ENCODE measurements around the gene PLCL1.

Gene PLCL1

DNA sequence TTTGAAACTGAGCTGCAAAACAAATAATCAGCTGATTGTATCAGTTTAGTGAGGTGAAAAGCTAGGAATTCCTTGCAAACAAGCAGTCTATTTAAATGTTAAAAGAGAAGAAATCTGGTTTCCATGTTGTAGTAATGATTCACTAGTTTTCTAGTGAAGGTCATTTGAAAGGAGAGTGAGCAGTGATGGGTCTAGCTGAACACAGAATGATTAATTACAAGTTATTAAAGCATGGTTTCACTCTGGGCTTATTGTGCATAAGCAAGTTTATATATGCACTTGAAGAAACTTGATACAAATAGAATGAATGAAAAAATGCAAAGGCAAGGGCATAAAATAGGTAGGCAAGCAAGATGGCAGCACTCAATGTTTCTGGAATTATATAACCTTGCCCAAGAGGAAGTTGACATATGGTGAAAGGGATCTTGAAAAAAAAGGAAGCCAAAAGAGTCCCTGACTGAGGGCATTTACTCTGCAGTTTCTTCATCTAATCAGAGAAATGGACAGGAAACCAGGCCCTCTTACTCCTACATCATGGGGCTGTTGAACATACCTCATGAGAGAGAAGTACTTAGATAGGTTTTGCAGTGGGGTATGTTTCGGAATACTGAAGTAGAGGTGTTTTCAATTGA is 53.2 kb downstream of the PLCL1 start:
- peak; percentile 67 to 87 for DNase-seq

DNA sequence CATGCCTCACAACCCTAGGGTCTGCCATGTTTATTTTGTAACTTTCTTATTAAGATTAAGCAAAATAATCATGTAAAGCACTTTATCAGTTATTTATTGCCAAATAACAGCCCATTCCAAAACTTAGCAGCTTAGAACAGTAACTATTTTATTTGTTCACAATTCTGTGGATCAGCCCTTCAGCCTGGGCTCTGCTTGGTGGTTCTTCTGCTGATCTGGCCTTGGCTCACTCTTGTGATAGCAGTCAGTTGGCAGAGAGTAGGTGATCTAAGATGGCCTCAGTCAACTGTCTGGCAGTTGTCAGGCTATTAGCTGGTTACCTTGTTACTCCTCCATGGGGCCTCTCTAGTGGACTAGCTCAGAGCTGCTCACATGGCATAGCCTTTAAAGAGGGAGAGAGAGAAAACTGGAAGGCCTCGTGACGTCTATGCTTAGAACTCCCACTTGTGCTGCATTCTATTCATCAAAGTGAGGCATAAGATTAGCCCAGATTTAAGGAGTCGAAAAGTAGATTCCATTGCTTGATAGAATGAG is 54.3 kb downstream of the PLCL1 start:
- no peak for DNase-seq

GRCh38 chr2:197862246-197862955 is 58.0 kb downstream of the PLCL1 start:
- DNase-seq: peak; percentile 21 to 59

- DNase-seq: no peak
Measured at GRCh38 chr2:197863744-197864143, 59.4 kb downstream of the PLCL1 start.

- no peak for DNase-seq
Measured at GRCh38 chr2:197866455-197866854, 62.1 kb downstream of the PLCL1 start.

DNA sequence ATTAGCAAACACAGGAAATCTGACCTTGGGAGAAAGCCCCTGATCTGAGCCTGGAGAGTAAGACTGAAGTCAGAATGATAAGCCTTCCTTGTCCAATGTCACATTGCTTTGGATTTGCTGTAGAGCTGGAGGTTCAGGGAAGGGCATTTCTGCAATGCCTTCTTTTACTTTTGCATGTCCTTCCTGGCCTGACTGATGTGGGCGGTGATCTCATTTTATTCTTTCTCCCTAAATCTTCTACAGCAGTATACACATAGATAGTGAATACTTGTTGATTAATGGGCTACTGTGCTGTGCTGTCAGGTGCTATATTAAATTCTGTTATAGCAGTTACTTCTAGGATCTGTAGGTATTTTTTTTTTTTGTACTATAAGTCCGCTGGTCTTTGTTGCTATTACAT is 62.6 kb downstream of the PLCL1 start:
- DNase-seq: no peak

DNA sequence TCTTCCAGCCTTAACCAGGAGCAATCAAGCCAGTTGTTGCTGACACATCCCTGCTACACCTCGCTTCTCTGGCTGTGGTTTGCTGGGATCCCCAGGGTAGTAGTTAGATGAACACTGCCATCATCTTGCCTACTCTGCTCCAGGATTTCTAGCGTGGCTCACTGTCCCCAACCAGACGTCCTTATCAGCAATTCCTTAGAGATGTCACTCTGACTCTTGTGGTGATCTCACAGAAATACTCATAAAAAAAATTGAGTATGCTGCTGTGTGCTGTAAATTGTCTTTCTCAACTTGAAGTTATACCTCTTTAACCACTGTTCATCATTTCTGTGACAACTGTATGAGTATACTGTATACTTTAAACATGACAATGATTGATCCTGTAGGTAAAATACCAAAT is 63.2 kb downstream of the PLCL1 start:
- no peak for DNase-seq

- no peak for DNase-seq
Measured at GRCh38 chr2:197868206-197868605, 63.8 kb downstream of the PLCL1 start.

DNA sequence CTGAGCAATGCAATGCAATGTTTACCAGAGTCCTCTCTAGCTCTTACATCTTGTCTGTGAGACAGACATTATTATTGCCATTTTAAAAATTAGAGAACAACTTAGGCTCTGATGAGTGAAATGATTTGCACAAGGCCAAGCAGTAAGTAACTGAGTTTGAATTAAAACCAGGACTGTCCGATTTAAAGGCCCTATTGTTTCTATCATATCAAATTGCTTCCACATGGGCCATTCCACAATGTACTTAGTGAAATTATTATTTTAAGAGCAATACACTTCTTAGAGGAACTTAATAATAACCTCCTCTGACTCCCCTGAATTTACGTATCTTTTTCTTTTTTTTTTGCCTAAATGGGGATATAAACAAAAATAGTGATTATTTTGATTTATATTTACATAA is 64.6 kb downstream of the PLCL1 start:
- no peak for DNase-seq

- peak in 1 of 2 donors; percentile 23 for DNase-seq
Measured at GRCh38 chr2:197869501-197870111, 65.2 kb downstream of the PLCL1 start.

DNA sequence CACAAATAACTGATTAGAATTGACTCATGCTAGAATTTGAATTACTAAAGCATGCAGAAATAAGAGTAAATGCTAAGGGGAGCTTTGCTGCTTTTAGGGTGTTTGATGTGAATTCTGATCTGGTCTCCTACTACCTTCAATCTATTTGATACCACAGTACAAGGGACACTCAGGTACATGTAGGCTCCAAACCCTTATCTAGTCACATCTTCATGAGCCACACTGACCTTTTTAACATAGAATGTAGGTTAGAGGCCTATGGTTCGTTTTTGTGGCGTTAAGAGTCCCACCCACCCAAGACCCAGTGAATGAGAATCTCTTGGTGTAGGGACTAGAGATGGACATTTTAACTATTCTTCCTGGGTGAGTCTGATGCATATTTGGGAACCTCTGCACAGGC is 65.7 kb downstream of the PLCL1 start:
- DNase-seq: no peak

- no peak for DNase-seq
Measured at GRCh38 chr2:197871780-197872456, 67.5 kb downstream of the PLCL1 start.

DNA sequence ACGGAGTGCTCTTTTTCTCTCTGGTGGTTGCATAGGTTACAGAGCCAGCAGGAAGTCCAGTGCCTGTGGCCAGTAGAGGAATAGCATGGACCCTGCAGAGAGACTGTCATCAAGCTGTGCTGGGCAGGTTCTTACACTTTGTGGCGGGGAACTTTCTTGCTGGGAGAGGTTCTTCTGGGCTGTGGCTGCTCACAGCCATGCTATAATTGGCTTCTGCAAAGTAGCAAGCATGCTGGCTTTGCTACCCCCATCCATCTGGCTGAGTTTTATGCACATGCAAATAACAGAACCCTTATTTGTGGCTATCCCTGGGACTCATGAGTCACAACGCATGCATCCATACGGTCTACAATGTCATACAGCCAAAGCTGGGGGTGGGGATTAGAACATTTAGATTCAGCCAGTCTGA is 68.9 kb downstream of the PLCL1 start:
- no peak for DNase-seq

DNA sequence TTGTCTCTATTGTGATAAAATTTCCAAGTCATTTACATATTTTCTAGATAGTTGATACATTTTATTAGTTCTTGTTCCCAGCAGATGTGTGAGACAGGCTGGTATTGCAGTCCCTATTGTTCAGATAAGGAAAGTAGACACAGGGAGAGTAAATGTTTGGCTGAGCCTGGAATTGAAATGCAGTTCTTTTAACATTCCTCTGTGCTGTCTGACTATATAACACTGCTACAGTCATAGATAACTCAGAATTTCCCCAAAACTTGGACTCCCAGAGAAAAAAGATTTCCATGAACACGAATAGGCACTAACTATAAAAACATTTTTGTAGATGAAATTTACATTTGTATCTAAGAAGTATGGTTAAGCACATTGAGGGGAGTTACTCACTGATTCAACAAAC is 71.4 kb downstream of the PLCL1 start:
- DNase-seq: no peak

DNA sequence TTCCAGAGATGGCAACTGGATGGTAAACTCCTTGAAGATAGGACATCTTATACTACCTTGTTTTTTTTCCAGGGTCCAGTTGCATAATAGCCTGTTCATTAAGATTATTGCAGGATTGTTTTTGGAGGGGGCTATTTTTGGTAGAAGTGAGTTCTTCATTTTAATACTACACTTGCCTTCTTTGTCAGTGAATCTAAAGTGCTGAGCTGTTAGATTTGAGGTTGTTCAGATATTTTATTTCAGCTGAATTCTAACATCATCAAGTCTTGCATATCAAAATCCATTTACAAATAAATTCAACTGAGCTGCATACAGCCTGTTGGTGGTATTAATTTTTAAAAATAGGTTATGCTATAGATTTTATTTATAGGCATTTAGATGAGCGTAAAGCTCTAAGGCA is 72.1 kb downstream of the PLCL1 start:
- no peak for DNase-seq

GRCh38 chr2:197877038-197877437 is 72.6 kb downstream of the PLCL1 start:
- DNase-seq: no peak

DNA sequence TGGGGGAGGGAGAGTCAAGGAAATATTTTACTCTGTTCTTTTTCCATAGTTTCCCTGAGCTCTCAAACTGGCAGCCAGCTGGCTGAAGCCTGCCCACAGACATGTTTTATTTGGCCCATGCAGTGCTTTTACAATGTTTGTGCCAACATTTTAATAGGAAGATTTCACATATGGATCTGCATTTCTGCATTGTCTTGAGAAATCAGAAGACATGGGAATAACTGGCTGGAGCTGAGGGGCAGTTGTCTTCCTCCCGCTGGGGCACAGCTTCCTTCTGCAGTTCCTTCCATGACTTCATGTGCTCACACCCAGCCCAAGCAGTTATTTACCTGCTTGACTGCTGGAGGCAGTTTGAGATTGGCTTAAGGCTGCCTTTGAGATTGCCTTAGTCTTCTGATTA is 74.4 kb downstream of the PLCL1 start:
- no peak for DNase-seq

DNA sequence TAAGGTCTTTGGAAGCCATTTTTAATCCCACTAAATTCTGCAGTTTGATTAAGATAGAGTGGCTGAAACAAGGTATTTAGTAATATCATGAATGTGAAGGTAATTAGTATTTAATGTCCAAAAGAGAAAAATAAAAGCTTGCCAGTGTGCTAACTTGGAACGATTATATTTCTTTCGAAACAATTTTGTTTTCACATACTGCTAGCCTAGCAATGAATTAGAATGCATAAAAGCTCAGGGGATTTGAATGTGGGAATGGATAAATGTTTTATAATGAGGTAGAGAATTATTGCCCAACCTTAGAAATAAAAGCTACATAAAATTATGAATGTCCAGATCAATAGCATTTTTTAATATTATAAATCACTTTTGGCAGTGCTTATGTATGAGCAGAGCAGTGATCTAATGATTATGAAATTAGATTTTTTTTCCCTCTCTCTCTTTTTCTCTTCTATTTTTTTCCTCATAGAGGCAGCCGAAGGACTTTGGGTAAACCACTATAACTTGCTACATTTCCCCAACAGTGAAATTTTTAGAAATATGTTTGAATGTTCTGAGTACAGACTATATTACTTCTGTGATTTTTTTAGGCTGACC is 75.5 kb downstream of the PLCL1 start:
- DNase-seq: no peak

DNA sequence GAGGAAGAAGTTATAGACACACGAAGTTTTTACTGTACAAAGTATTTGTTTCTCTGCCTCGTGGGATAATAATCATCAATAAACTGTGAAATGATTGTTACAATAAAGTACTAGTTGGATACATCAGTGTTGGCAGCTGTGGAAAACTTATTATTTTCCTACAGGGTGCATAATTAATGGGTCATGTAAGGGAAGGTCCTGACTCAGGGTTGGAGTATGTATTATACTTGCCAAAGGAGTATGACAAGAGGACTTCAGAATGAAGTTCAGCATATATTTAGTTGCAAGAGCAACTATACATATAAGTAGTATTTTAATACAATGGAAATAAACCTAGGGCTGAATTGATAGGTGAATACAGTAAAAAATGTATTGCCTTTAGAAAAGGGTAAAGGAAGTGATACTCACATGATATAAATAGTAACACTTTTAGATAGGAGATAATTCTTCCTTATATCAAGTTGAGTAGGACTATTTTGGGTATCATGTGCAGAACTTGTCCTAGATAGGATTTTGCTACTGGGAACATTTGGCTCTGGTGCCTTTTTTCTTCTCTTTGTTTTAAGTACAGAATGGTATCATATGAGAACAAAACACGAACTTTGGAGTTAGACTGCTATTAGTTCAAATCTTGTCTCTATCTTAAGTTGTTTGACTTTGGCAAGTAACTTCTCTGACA is 79.1 kb downstream of the PLCL1 start:
- DNase-seq: no peak

DNA sequence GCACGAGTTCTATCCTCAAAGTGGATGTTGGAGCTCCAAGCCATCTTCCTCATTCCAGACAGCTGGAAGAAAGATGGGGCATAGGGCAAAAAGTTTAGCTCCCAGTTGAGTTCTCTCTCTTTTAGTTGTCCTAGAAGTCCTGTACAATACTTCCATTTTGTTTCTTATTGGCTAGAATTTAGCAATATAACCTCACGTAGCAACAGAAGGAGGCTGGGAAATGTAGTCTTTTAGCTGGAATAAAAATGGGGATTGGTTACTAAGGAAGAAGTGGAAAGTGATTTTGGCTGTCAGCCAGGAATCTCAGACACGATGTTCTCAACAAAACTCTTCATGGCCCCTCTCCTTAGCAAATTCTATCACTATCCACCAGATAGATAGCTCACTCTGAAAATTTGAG is 79.9 kb downstream of the PLCL1 start:
- no peak for DNase-seq

GRCh38 chr2:197885126-197885525 is 80.7 kb downstream of the PLCL1 start:
- DNase-seq: no peak

DNA sequence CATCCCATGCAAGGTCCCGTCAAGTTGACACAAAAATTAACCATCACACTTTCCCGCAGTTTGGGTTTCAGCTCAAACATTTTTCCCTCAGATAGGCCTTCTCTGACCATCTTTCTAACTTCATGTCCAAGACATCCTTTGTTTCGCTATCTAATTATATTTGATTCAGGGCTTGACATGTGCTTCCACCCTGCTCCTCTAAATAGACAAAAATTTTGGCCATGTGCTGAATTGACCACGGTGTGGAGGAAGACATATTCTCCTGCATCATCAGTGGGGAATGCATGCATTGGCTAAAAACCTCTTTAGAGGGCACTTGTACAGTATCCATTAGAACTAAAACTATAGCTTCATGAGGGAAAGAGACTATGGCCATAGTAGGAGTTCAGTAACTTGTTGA is 81.2 kb downstream of the PLCL1 start:
- no peak for DNase-seq

GRCh38 chr2:197888321-197888720 is 83.9 kb downstream of the PLCL1 start:
- peak; percentile 78 to 96 for DNase-seq

Measured in inflammatory macrophage treated with lipopolysaccharide for 1 hour (primary cell).